Endometrial microvascular endothelial cells (primary cell): ENCODE results near the gene ZNF165. TPM values are rescaled to one million over a fixed set of nuclear protein-coding genes. Genes with fewer than 3 reads are reported as not detected.
"Not testable (repeated sequence)": the region's sequence is repeated elsewhere in the genome, so short reads cannot be mapped to it uniquely, and the experiment has no call there.

Source experiments
- in situ Hi-C: cut with HindIII; loops from 2 replicates; pipeline ENCODE4 v1.10.0; 2017; ENCODE audit warnings: low sequenced_read_pairs, low pct_unique_long_range_greater_than_20kb; ENCODE audit errors: inconsistent ontology term
- total RNA-seq: library from RNA; depleted of rRNA; stranded (reverse); fragments of >200 nt; gene quantifications from one replicate; pipeline ENCODE4 v1.2.3, GENCODE V29; 2015; ENCODE audit errors: inconsistent ontology term

ZNF165 gene
- total RNA-seq, 1 donor from 2014 or later = 0.19 TPM

DNA sequence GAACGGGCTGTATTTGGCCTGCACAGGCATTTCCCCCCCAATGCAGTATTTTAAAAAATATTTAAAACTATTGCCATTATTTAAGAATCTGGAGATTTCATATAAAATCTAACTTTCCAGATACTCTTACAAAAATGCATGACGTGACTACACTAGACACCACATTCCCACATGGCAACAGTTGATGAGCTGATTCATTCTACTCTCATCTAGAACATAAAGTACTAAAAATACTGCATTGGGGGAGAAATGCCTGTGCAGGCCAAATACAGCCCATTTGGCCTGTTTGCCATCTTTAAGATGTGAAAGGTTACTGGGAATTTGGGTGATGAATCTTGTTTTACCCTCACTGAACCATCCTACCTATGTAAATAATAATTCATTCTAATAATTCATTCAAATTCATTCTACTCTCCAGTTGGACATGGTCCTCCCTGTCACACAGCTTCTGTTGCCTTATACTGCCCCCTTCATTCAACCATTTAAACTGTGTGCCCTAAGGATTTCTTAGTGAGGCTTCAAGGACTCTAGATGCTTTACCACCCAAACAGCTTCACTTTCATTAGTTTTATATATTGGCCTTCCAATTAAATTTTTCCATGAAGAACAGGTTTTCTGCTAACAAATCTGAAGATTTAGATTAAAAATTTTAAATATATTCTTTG, 37.1 kb downstream of the ZNF165 start:
- in situ Hi-C loops = no loop called here

DNA sequence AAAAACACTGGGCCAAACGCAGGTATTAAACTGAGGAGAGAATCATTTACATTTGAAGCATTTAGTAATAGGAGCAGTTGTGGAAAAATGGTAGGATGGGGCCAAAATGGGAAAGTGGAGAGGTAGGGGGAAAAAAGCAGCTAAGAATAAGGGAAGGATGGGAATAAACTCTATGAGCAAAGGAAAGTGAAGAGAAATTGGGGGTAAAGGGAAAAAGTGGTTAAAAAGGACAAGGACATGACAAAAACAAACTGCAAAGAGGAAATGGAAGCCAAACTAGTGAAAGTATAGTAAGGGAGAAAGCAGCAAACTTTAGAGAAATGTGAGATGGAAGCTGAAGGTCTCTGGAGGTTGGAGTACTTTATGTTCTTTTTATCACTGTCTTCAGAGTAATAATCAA, 37.8 kb downstream of the ZNF165 start:
- in situ Hi-C loops = no loop called here

DNA sequence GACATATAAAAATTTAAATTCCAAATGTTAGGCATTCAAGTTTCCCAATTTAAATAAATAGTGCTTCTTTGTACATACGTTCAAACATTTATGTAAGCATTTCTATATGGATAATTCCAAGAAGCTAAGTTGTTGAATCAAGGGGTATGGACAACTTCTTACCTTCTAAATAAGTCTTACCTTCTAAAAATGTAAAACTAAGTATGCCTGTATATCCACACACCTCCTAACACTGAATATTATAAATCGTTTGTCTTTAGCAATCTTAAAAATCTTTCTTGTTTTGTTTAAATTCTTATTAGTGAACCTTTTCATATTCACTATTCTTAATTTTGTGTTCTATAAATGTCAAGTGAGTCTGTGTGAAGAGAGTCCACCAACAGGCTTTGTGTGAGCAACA, 41.5 kb downstream of the ZNF165 start:
- in situ Hi-C loops = no loop called here

DNA sequence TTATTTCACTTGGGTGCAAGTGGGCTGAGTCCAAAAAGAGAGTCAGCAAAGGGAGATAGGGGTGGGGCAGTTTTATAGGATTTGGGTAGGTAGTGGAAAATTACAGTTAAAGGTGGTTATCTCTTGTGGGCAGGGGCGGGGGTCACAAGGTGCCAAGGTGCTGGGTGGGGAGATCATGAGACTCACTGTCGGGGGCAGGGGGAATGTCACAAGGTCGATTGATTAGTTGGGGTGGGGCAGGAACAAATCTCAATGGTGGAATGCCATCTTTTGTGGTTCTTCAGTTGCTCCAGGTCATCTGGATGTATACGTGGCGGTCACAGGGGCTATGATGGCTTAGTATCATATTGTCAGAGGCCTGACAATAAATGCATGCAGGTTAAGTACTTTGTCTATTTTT, 41.9 kb downstream of the ZNF165 start:
- in situ Hi-C loops = not testable (repeated sequence)

DNA sequence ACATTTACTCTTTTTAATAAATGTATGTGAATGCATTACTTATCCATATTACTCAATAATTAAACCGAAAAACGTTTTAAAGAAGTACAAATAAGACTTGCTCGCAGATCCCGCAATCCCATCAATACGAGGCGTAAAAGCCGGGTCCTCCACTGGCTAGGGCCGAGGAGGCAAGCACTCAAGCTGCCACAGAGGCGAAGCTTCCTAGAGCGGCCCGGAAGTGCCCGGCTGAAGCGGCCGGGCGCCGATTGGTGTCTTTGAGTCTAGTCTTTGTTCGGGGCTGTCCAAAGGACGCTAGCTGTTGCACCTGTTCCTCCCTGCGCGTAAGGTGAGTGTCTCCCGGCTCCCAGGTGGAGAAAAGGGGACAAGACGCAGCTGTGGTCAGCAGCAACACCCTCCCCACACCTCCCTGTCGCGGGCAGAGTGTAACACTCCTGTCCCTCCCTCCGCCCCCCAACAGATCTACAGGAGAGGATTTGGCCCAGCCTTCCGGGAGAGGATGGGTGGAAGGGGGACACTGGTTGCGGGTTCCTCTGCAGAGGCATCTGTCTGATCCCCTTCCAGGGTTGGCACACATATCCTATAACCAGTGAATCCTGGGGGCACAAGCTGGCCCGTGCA, 44.1 kb downstream of the ZNF165 start, which contains the start of gene ZSCAN16:
ZSCAN16 (plus strand) TSS at position 260 of the 621 bp plus-strand sequence. CDS start 835 bp downstream, outside the sequence.
- in situ Hi-C loops = no loop called here

DNA sequence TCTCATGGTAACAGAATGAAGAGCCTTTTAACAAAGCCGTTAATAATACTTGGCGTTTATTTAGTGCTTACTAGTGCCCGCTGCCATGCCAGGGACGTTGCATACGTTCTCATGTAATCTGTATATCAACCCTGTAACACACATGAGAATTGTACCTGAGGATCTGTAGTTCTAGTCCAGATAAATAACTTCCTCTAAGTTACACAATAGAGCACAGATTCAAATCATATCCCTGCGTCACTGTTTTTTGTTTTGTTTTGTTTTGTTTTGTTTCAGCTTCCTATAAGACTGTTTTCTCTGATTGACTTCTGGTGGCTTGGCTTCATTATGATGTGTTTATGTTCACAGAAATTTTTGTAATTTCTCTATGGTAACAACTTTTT, 44.6 kb downstream of the ZNF165 start:
- in situ Hi-C loops = no loop called here

DNA sequence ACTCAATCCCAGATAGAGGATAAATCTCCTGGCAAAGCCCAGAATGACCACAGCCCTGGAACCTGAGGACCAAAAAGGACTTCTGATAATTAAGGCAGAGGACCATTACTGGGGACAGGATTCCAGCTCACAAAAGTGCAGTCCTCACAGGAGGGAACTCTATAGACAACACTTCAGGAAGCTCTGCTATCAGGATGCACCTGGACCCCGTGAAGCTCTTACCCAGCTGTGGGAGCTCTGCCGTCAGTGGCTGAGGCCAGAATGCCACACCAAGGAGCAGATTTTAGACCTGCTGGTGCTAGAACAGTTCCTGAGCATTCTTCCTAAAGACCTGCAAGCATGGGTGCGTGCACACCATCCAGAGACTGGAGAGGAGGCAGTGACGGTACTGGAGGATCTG, 45.0 kb downstream of the ZNF165 start:
- in situ Hi-C loops = no loop called here

DNA sequence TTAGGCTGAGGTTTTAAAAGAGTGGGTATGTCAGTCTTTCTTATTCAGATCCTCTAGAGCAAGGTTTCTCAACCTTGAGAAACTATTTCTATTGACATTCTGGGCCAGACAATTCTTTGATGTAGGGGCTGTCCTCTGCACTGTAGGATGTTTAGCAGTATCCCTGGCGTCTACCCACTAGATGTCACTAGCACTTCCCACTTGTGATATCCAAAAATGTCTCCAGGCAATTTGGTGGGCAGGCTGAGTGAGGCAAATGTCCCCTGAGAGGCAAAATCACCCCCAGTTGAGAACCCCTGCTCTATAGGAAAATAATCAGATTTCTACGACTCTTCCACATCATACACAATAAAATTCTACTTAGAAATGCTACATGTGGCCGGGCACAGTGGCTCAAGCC, 53.6 kb downstream of the ZNF165 start:
- in situ Hi-C loops = no loop called here

DNA sequence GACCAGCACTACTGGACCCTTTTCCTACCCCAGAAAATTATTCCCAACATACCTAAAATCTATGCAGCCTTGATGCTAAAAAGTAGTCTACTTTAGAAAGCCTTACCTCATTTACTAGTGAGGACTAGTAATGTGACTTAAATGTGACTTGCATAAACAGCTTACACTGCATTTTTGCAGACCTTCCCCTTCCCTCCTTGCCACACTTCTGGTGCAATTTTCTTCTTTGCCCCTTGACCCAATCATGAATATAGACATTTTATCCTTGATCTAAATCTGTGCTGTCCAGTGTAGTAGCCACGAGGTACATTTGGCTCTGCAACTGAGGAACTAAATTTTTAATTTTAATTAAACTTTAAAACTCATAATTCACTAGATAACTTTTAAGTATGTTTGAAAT, 54.3 kb downstream of the ZNF165 start:
- in situ Hi-C loops = no loop called here

DNA sequence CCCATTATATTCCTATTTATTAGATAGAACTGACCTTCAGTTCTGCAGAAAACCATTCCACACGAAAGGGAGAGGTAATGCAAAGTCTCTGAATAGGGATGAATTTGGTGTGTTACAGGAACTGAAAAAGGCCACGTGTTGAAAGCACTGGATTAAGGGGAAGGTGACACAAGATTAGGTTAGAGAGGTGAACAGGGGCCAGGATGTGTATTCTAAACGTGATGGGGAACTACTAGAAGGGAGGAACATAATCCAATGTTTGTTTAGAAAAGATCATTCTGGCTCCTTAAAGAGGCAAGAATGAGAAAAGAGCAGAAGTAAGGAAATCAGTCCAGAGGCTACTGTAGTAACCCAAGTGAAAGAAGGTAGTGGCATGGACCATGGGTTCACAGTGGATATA, 55.0 kb downstream of the ZNF165 start:
- in situ Hi-C loops = no loop called here

DNA sequence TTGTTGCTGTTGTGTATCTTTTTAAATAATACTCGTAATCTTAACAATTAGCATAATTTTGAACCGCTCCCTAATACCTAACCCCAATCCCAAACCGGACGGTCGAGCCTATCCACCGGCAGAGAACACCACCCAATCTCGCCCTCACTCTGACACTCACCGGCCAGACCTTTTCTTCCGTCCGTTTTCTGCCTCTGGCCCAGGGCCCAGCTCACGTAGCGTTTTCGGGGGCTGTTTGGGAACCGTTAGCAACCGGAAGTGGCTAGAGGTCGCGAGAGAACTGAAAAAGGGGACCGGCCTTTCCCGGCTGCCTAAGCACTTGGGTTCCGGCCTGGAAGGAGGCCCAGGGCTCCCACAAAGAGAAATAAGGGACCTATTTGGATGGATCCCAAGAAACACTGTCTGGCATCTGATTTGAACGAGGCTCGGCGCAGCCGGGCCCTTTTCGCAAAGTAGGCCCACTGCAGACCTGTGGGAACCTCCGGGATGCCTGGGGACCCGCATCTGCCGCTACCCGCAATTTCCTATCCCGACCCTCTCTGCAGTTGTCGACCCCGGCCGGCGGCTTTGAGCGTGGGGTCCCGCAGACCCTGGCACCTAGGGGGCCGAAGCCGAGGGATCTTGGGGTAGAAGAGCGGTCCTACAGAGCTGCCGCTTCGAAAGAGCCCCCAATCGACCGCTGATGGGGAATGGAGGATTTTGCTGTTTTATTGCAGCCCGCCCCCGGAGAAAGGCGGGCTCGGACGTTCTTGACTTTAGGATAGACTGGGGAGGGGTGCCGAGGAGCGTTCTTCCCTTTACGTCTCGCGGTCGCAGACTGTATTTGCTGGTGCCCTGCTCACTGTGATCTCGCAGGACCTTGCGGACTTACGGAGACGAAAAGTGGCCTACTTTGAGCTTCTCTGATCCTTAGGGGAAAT, 56.5 kb downstream of the ZNF165 start:
- in situ Hi-C loops = no loop called here

DNA sequence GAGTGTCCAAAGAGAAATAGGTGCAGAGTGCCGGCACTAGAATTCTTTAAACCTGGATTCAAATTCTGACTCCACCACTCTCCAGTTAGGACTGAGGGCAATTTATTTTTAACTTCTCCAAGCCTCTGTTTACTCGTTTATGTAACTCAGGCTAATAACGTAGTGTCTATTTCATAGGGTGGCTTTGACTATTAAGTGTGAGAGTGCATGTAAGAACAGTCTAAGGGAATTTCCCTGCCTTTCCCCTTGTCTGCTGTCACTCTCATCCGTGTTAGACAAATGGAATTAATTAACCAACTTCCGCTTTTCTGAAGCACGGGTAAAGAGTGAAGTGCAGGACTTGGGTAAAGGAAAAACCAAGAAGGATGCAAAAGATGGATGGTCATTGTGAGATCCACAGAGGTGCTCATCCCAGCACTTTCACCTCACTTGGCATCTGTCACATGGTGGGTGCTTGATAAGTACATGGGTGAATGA, 57.2 kb downstream of the ZNF165 start:
- in situ Hi-C loops = no loop called here

Other genes starting within 250 kb of the ZNF165 start
- gene OR2B2, start 168.2 kb upstream of the ZNF165 start, total RNA-seq = not detected
- not detected for gene OR2B6, start 123.3 kb upstream of the ZNF165 start, total RNA-seq
- 4.9 TPM for gene ZSCAN16, start 44.0 kb downstream of the ZNF165 start, total RNA-seq
- gene ZKSCAN8, start 61.3 kb downstream of the ZNF165 start, total RNA-seq = 11.2 TPM
- 11.8 TPM for gene ZSCAN9, start 144.7 kb downstream of the ZNF165 start, total RNA-seq
- gene ZKSCAN4, start 171.7 kb downstream of the ZNF165 start, total RNA-seq = 4.1 TPM
- gene NKAPL, start 178.7 kb downstream of the ZNF165 start, total RNA-seq = 0.19 TPM
- gene ZSCAN26, start 186.6 kb downstream of the ZNF165 start, total RNA-seq = 38.7 TPM
- gene PGBD1, start 201.0 kb downstream of the ZNF165 start, total RNA-seq = 11.9 TPM